ENCODE measurements around the gene ZEB2. TPM values are rescaled to one million over a fixed set of nuclear protein-coding genes. Genes with fewer than 3 reads are reported as not detected.

The ZEB2 gene
- polyA plus RNA-seq, 1 donor from 2014 or later, result 2.2 TPM

DNA sequence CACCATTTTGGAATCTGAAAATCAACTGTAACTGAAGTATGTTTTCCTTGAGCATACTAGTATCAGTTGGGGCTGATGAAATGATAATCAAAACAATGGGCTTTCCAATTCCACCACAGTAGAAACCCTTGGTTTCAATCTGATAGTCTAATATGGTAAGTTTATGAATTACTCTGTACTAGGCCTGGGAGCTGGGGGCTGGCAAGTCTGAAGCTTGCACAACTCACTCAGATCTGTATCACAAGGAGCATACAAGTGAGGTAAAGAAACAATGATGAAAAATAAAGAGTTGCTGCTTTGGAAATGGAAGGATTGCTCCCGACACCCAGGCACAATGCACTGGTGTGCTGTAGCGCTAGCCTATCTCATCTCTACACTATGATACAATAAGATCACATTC, 19.4 kb downstream of the ZEB2 start:
- H4K20me1 ChIP-seq (ENCODE audit: insufficient read depth), result no peaks in the 10 kb centered on the region
- no peaks in the 10 kb centered on the region for H3K9me2 ChIP-seq (ENCODE audit: insufficient read depth, low read length)
- no peak overlapping the region for H3K4me3 ChIP-seq (ENCODE audit: low read length)
- no peak overlapping the region for H2AFZ ChIP-seq (ENCODE audit: low read depth, low read length)
- H3K27me3 ChIP-seq (ENCODE audit: insufficient read depth, low read depth, low read length), result no peaks in the 10 kb centered on the region
- H3K27ac ChIP-seq (ENCODE audit: low read length), result no peak overlapping the region
- H3K9ac ChIP-seq (ENCODE audit: low read length), result no peak overlapping the region
- TF ChIP-seq MXI1 (conservative IDR thresholded peaks at IDR 0.05; ENCODE audit: poor library complexity, severe bottlenecking) (no peak), EZH2 (IDR thresholded peaks at IDR 0.05; ENCODE audit: borderline replicate concordance, insufficient read depth, low read length, poor library complexity, severe bottlenecking) (no peak), EP300 (conservative IDR thresholded peaks at IDR 0.05; ENCODE audit: poor library complexity, severe bottlenecking) (no peak), POLR2AphosphoS5 (IDR thresholded peaks at IDR 0.05) (no peak), RAD21 (conservative IDR thresholded peaks at IDR 0.05) (no peak), SMC3 (conservative IDR thresholded peaks at IDR 0.05; ENCODE audit: poor library complexity) (no peak), TAF1 (IDR thresholded peaks at IDR 0.05; ENCODE audit: low read depth) (no peak)
- H3K79me2 ChIP-seq (replicated peaks; ENCODE audit: insufficient read depth, low read length), result peaks cover 19% of the 10 kb centered on the region
- H3K4me2 ChIP-seq (ENCODE audit: low read length), result no peak overlapping the region
- H3F3A ChIP-seq (ENCODE audit: insufficient read depth, low read length, poor library complexity, severe bottlenecking), result peaks cover 5% of the 10 kb centered on the region
- no peaks in the 10 kb centered on the region for H3K9me3 ChIP-seq (ENCODE audit: low read length)
- H3K36me3 ChIP-seq (ENCODE audit: insufficient read depth, low read length), result no peaks in the 10 kb centered on the region

GRCh38 chr2:144498277-144498676, 21.6 kb downstream of the ZEB2 start:
- no peak overlapping the region for H3K27ac ChIP-seq (ENCODE audit: low read length)
- no peak overlapping the region for H2AFZ ChIP-seq (ENCODE audit: low read depth, low read length)
- no peak overlapping the region for H3K4me3 ChIP-seq (ENCODE audit: low read length)
- TF ChIP-seq, protein P1, sequence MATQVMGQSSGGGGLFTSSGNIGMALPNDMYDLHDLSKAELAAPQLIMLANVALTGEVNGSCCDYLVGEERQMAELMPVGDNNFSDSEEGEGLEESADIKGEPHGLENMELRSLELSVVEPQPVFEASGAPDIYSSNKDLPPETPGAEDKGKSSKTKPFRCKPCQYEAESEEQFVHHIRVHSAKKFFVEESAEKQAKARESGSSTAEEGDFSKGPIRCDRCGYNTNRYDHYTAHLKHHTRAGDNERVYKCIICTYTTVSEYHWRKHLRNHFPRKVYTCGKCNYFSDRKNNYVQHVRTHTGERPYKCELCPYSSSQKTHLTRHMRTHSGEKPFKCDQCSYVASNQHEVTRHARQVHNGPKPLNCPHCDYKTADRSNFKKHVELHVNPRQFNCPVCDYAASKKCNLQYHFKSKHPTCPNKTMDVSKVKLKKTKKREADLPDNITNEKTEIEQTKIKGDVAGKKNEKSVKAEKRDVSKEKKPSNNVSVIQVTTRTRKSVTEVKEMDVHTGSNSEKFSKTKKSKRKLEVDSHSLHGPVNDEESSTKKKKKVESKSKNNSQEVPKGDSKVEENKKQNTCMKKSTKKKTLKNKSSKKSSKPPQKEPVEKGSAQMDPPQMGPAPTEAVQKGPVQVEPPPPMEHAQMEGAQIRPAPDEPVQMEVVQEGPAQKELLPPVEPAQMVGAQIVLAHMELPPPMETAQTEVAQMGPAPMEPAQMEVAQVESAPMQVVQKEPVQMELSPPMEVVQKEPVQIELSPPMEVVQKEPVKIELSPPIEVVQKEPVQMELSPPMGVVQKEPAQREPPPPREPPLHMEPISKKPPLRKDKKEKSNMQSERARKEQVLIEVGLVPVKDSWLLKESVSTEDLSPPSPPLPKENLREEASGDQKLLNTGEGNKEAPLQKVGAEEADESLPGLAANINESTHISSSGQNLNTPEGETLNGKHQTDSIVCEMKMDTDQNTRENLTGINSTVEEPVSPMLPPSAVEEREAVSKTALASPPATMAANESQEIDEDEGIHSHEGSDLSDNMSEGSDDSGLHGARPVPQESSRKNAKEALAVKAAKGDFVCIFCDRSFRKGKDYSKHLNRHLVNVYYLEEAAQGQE (IDR thresholded peaks at IDR 0.05; ENCODE audit: borderline replicate concordance), result no peak
- TF ChIP-seq CTCF (IDR thresholded peaks at IDR 0.05; ENCODE audit: poor library complexity, severe bottlenecking) (no peak), MXI1 (conservative IDR thresholded peaks at IDR 0.05; ENCODE audit: poor library complexity, severe bottlenecking) (no peak), RAD21 (conservative IDR thresholded peaks at IDR 0.05) (no peak), EZH2 (IDR thresholded peaks at IDR 0.05; ENCODE audit: borderline replicate concordance, insufficient read depth, low read length, poor library complexity, severe bottlenecking) (no peak), POLR2AphosphoS5 (IDR thresholded peaks at IDR 0.05) (no peak), SMC3 (conservative IDR thresholded peaks at IDR 0.05; ENCODE audit: poor library complexity) (no peak), TAF1 (IDR thresholded peaks at IDR 0.05; ENCODE audit: low read depth) (no peak), EP300 (conservative IDR thresholded peaks at IDR 0.05; ENCODE audit: poor library complexity, severe bottlenecking) (no peak)
- no peaks in the 10 kb centered on the region for H3F3A ChIP-seq (ENCODE audit: insufficient read depth, low read length, poor library complexity, severe bottlenecking)
- H3K36me3 ChIP-seq (ENCODE audit: insufficient read depth, low read length), result no peaks in the 10 kb centered on the region
- H3K27me3 ChIP-seq (ENCODE audit: insufficient read depth, low read depth, low read length), result no peaks in the 10 kb centered on the region
- peaks cover 24% of the 10 kb centered on the region for H3K79me2 ChIP-seq (replicated peaks; ENCODE audit: insufficient read depth, low read length)
- no peaks in the 10 kb centered on the region for H3K9me3 ChIP-seq (ENCODE audit: low read length)
- H3K9ac ChIP-seq (ENCODE audit: low read length), result no peak overlapping the region
- H3K4me2 ChIP-seq (ENCODE audit: low read length), result no peak overlapping the region
- H3K9me2 ChIP-seq (ENCODE audit: insufficient read depth, low read length), result no peaks in the 10 kb centered on the region
- H4K20me1 ChIP-seq (ENCODE audit: insufficient read depth), result no peaks in the 10 kb centered on the region
